Naive thymus-derived CD4-positive, alpha-beta T cell (primary cell): ENCODE data around the gene F7. TPM values are rescaled to one million over a fixed set of nuclear protein-coding genes. Genes with fewer than 3 reads are reported as not detected.

Experiments used
- ATAC-seq: fragments of 150-1000 bp; cut with Tn5 transposase; 2 replicates; pipeline ENCODE4 v1.10.0; 2021; ENCODE audit warnings: mild to moderate bottlenecking, moderate library complexity
- CTCF ChIA-PET: fragments of 350-600 bp; sonication (Branson Sonifier 250); formaldehyde crosslinking; loops from one replicate; lab custom pipeline; 2021; ENCODE audit warnings: antibody characterized with exemption; lab: Charles Lee
- POLR2A ChIA-PET: fragments of 350-600 bp; sonication (Branson Sonifier 250); formaldehyde crosslinking; loops from one replicate; lab custom pipeline; 2021; ENCODE audit warnings: antibody characterized with exemption, inconsistent platforms; lab: Charles Lee
- DNase-seq, 9 donors: peaks; one replicate each; pipeline versions ENCODE4 v3.0.0 to v3.0.0-alpha.2; 2020 to 2022; ENCODE audit warnings: mixed read lengths in 1 of 9
- H3K27ac ChIP-seq: one replicate; pipeline ENCODE4 v1.7.0; 2013; ENCODE audit warnings: mild to moderate bottlenecking, low read depth, low read length, moderate library complexity
- H3K27me3 ChIP-seq, 2 donors: one replicate each; pipeline ENCODE4 v1.7.0; 2013; ENCODE audit warnings: low read length in 2 of 2, mild to moderate bottlenecking in 2 of 2, moderate library complexity in 2 of 2; ENCODE audit not compliant: control insufficient read depth in 2 of 2, insufficient read depth in 2 of 2
- H3K36me3 ChIP-seq, 3 experiments: 1 replicate in 2 of 3; 2 replicates in 1 of 3; pipeline ENCODE4 v1.7.0; 2013; ENCODE audit warnings: low read length in 3 of 3, mild to moderate bottlenecking in 3 of 3, moderate library complexity in 1 of 3; ENCODE audit not compliant: insufficient read depth in 3 of 3, control insufficient read depth in 2 of 3
- H3K4me1 ChIP-seq, 2 donors: one replicate each; pipeline ENCODE4 v1.7.0; 2013; ENCODE audit warnings: low read length in 2 of 2, mild to moderate bottlenecking in 2 of 2, moderate library complexity in 1 of 2; ENCODE audit not compliant: control insufficient read depth in 2 of 2, insufficient read depth in 2 of 2
- H3K4me3 ChIP-seq: 2 replicates; pipeline ENCODE4 v1.7.0; 2013; ENCODE audit warnings: mild to moderate bottlenecking, low read length
- H3K9me3 ChIP-seq, 3 experiments: 1 replicate in 2 of 3; 2 replicates in 1 of 3; pipeline ENCODE4 v1.7.0; 2013; ENCODE audit warnings: low read length in 3 of 3; ENCODE audit not compliant: control insufficient read depth in 2 of 3
- H3K27ac Mint-ChIP-seq, 9 donors: one replicate each; pipeline ENCODE4 v1.8.0; 2020 to 2022; ENCODE audit warnings: mixed read lengths in 9 of 9, mild to moderate bottlenecking in 8 of 9, moderate library complexity in 5 of 9, inconsistent platforms in 2 of 9
- H3K27me3 Mint-ChIP-seq, 5 donors: one replicate each; pipeline ENCODE4 v1.8.0; 2021 to 2022; ENCODE audit warnings: mixed read lengths in 5 of 5, mild to moderate bottlenecking in 1 of 5
- H3K36me3 Mint-ChIP-seq, 5 donors: one replicate each; pipeline ENCODE4 v1.8.0; 2020 to 2022; ENCODE audit warnings: mixed read lengths in 5 of 5, mild to moderate bottlenecking in 3 of 5, inconsistent platforms in 1 of 5
- H3K4me1 Mint-ChIP-seq, 7 donors: one replicate each; pipeline ENCODE4 v1.8.0; 2020 to 2022; ENCODE audit warnings: mixed read lengths in 7 of 7, mild to moderate bottlenecking in 3 of 7, inconsistent platforms in 1 of 7
- H3K4me3 Mint-ChIP-seq, 10 donors: one replicate each; pipeline ENCODE4 v1.8.0; 2020 to 2022; ENCODE audit warnings: mild to moderate bottlenecking in 10 of 10, mixed read lengths in 10 of 10, moderate library complexity in 6 of 10, inconsistent platforms in 2 of 10
- H3K9me3 Mint-ChIP-seq, 11 donors: one replicate each; pipeline ENCODE4 v1.8.0; 2020 to 2022; ENCODE audit warnings: mixed read lengths in 11 of 11, mild to moderate bottlenecking in 4 of 11, inconsistent platforms in 1 of 11, moderate library complexity in 1 of 11
- intact Hi-C, 2 donors: fragments of 100-400 bp; cut with micrococcal nuclease; formaldehyde crosslinking; loops; one replicate each; pipeline ENCODE4 v1.15.1; 2023
- polyA plus RNA-seq, 2 donors: library from polyadenylated mRNA; unstranded; fragments of 300-500 nt; fragmentation: Illumina TruSeq; gene quantifications; one replicate each; pipeline ENCODE4 v1.2.3, GENCODE V29; 2021
- total RNA-seq, 6 experiments: library from RNA in 5 of 6; stranded (reverse) in 5 of 6; gene quantifications; 1 replicate in 5 of 6; 2 replicates in 1 of 6; pipeline ENCODE4 v1.2.3 and lab custom pipeline; 2021 to 2026

Gene F7
- total and polyA plus RNA-seq, 7 experiments from 2014 or later = 0.40 TPM; not detected in 6

DNA sequence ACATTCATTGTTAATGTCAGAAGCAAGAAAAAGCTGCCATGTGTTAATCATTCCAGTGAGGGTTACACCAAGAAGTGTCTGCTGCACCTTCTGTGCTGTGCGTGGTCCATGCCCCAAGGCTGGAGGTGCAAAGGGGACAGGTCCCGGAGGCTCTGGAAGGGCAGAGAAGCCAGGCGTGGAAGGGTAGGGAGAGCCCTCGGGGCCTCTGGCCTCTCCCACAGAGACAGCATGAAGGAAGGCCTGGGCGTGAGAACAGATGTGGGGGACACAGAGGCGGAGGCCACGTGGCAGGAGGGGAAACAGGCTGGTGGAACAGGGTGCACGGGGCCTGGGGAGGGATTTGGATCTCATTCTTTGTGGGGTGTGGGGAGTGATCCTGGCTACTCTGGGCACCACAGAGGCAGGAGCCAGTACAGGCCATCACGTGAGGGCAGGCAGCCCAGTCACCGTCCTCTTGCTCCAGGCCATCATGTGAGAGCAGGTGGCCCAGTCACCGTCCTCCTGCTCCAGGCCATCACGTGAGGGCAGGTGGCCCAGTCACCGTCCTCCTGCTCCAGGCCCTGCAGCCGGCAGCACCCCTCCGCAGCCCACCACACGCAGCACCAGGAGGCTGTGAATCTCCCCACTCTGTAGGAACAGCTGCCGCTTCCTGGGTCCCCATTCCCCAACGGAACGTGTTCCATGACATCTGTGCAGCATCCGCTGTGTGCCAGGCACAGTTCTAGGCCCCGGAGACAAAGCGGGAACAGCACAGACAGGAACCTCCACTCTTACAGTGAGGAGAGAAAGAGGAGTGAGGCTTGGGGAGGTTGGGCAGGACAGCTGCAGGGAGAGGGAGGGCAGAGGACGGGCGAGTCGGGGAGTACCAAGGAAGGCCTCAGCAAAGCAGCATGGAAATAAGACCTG lies 10.2 kb upstream of the F7 start:
- Histone ChIP-seq H3K9me3 (no peaks in the 10 kb centered on the region), H3K27ac (no peak overlapping the region), H3K4me3 (no peak overlapping the region), H3K36me3 (peaks cover 0 to 4% (median 0%) of the 10 kb centered on the region in 3 experiments), H3K4me1 (no peaks in the 10 kb centered on the region), H3K27me3 (no peaks in the 10 kb centered on the region)
- H3K27me3 Mint-ChIP-seq = no peaks in the 10 kb centered on the region
- intact Hi-C loops = no loop called here
- peaks cover 0 to 2% (median 0%) of the 10 kb centered on the region in 7 donors for H3K4me1 Mint-ChIP-seq
- peaks cover 0 to 18% (median 0%) of the 10 kb centered on the region in 5 donors for H3K36me3 Mint-ChIP-seq
- ChIA-PET POLR2A (no interaction called here), CTCF (no interaction called here)
- ATAC-seq (no peak), DNase-seq (no peak)
- H3K27ac Mint-ChIP-seq = no peak overlapping the region
- H3K4me3 Mint-ChIP-seq = no peak overlapping the region
- H3K9me3 Mint-ChIP-seq = no peaks in the 10 kb centered on the region

DNA sequence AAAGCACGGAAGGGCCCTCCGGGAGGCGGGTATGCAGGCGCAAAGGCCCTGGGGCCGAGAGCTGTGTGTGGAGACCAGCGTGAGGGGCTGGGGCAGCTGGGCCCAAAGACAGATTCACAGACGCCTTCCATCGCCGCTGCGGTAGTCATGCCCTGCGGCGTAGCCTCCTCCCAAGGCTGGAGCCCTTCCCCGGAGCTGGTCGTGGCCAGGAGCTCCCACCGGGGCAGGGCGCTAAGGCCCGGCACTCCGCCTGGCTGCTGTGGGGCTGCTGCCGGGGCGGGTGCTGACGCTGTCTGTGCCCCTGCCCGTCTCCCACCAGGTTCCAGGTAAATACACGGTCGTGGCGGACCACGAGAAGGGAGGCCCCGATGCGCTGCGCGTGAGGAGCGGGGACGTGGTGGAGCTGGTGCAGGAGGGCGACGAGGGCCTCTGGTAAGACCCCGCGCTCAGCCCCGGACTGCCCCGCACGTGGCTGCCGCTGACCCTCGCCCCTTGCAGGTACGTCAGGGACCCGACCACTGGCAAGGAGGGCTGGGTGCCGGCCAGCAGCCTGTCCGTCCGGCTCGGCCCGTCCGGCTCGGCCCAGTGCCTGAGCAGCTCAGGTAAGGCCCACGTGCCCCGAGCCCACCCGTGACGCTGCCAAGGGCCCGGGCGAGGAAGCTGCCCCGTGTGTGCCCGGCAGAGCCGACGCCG lies 9.4 kb upstream of the F7 start:
- ChIA-PET POLR2A (no interaction called here), CTCF (no interaction called here)
- intact Hi-C loops = no loop called here
- DNase-seq = no peak
- Mint-ChIP-seq H3K9me3 (no peaks in the 10 kb centered on the region), H3K27me3 (no peaks in the 10 kb centered on the region), H3K4me1 (peaks cover 0 to 2% (median 0%) of the 10 kb centered on the region in 7 donors), H3K27ac (no peak overlapping the region), H3K4me3 (no peak overlapping the region), H3K36me3 (peaks cover 0 to 18% (median 0%) of the 10 kb centered on the region in 5 donors)
- H3K4me1 ChIP-seq = no peaks in the 10 kb centered on the region
- H3K9me3 ChIP-seq = no peaks in the 10 kb centered on the region
- peaks cover 0 to 4% (median 0%) of the 10 kb centered on the region in 3 experiments for H3K36me3 ChIP-seq
- H3K27ac ChIP-seq = no peak overlapping the region
- H3K4me3 ChIP-seq = no peak overlapping the region
- H3K27me3 ChIP-seq = no peaks in the 10 kb centered on the region
- ATAC-seq = no peak

DNA sequence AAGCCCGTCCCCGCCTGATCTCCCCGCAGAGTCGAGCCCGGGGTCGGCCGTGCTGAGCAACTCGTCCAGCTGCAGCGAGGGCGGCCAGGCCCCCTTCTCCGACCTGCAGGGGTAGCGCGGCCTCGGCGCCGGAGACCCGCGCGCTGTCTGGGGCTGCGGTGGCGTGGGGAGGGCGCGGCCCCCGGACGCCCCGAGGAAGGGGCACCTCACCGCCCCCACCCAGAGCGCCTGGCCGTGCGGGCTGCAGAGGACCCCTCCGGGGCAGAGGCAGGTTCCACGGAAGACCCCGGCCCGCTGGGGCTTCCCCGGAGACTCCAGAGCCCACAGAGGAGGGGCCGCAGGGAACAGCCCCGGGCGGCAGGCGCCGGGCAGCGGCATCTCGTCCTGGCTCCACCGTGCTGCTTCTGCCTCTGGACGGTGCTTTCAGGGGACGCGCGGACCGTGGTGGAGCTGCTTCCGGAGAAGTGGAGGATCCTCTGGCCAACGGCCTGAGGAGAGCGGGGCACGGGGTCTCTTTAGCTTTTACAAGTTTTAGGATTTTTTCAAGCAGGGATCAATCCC lies 8.8 kb upstream of the F7 start:
- no peak for ATAC-seq
- H3K4me3 Mint-ChIP-seq = no peak overlapping the region

DNA sequence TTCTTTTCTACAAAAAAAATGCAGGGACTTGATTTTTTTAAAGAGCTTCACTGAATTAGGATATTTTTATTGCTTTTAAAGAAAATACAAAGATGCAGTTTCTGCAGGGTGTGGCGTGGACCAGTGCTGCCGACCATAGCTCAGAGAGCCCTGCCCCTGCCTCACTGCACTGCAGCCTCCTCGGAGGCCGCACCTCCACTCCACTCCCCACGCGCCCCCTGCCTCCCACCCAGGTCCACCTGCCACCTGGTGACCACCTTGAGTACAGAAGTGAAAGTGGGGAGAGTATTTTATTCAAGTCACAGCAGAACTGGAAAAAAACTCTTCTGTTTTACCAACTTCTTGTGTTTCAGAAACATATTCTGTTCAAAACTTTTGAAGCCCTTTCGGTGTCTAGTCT lies 7.9 kb upstream of the F7 start:
- DNase-seq (no peak), ATAC-seq (no peak)
- Mint-ChIP-seq H3K4me1 (peaks cover 0 to 2% (median 0%) of the 10 kb centered on the region in 7 donors), H3K9me3 (no peaks in the 10 kb centered on the region), H3K27ac (no peak overlapping the region), H3K36me3 (peaks cover 0 to 18% (median 0%) of the 10 kb centered on the region in 5 donors), H3K27me3 (no peaks in the 10 kb centered on the region), H3K4me3 (no peak overlapping the region)
- no peak overlapping the region for H3K4me3 ChIP-seq
- POLR2A ChIA-PET = no interaction called here
- H3K4me1 ChIP-seq = no peaks in the 10 kb centered on the region
- no peak overlapping the region for H3K27ac ChIP-seq
- no peaks in the 10 kb centered on the region for H3K9me3 ChIP-seq
- intact Hi-C loops = no loop called here
- CTCF ChIA-PET = no interaction called here
- no peaks in the 10 kb centered on the region for H3K27me3 ChIP-seq
- H3K36me3 ChIP-seq = peaks cover 0 to 4% (median 0%) of the 10 kb centered on the region in 3 experiments

More for the DNA sequence above, 8.8 kb upstream of the F7 start:
- intact Hi-C loops = no loop called here
- Mint-ChIP-seq H3K27ac (no peak overlapping the region), H3K4me1 (peaks cover 0 to 2% (median 0%) of the 10 kb centered on the region in 7 donors), H3K9me3 (no peaks in the 10 kb centered on the region), H3K27me3 (no peaks in the 10 kb centered on the region), H3K36me3 (peaks cover 0 to 18% (median 0%) of the 10 kb centered on the region in 5 donors)
- DNase-seq = no peak
- no peaks in the 10 kb centered on the region for H3K4me1 ChIP-seq
- CTCF ChIA-PET = no interaction called here
- POLR2A ChIA-PET = no interaction called here
- H3K36me3 ChIP-seq = peaks cover 0 to 4% (median 0%) of the 10 kb centered on the region in 3 experiments
- H3K27ac ChIP-seq = no peak overlapping the region
- H3K4me3 ChIP-seq = no peak overlapping the region
- no peaks in the 10 kb centered on the region for H3K27me3 ChIP-seq
- no peaks in the 10 kb centered on the region for H3K9me3 ChIP-seq

DNA sequence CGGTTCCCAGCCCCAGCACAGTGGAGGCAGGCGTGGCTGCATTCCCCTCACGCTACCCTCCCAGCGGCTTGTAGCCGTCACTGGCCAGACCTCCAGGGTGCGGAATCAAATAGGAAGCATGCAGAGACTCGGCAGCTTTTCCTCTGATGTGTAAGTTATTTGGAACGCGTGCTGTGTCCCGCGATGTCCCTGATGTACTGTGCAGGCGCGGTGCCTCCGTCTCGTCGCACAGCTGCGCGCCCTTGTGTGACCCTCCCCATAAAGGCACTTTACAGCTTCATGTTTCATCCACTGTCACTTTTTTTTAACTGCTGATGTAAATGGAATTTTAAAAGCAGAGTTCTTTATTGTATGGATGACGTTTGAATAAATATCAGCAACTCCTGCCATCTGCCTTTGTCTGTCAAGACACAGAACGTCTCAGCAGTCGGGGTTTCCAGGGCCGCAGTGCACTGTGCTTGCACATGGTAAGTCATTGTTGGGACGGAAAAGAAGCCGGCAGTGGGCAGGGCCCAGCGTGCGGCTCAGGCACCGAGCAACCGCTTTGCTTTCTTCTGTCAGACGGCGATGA lies 7.3 kb upstream of the F7 start:
- CTCF ChIA-PET = no interaction called here
- no peak overlapping the region for H3K4me3 Mint-ChIP-seq
- intact Hi-C loops = no loop called here

DNA sequence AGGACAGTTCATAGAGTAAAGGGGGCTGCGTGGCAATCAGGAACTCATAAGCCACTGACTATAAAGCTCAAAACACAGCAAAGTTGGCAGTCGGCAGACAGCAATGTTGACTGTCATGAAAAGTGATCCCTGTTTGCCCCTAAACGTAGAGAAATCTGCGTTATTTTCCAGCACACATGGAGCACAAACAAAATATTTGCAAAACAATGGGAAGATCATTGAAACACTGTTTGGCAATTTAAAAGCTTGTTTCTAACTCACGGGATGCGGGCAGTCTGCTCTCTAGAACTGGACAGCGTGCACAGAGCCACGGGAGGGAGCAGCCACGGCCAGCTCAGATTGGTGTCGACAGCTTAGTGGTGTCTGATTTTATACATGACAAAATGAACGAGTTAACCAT lies 6.4 kb upstream of the F7 start:
- DNase-seq = no peak
- Histone ChIP-seq H3K27me3 (no peaks in the 10 kb centered on the region), H3K27ac (no peak overlapping the region), H3K9me3 (no peaks in the 10 kb centered on the region), H3K4me3 (no peak overlapping the region), H3K4me1 (no peaks in the 10 kb centered on the region), H3K36me3 (peaks cover 0 to 4% (median 0%) of the 10 kb centered on the region in 3 experiments)
- CTCF ChIA-PET = no interaction called here
- no peaks in the 10 kb centered on the region for H3K9me3 Mint-ChIP-seq
- intact Hi-C loops = no loop called here
- H3K27ac Mint-ChIP-seq = no peak overlapping the region
- no peak overlapping the region for H3K4me3 Mint-ChIP-seq
- POLR2A ChIA-PET = no interaction called here
- no peaks in the 10 kb centered on the region for H3K27me3 Mint-ChIP-seq
- ATAC-seq = no peak
- H3K36me3 Mint-ChIP-seq = peaks cover 0 to 18% (median 0%) of the 10 kb centered on the region in 5 donors
- H3K4me1 Mint-ChIP-seq = peaks cover 0 to 6% (median 0%) of the 10 kb centered on the region in 7 donors

More for the DNA sequence above, 7.3 kb upstream of the F7 start:
- Histone ChIP-seq H3K36me3 (peaks cover 0 to 4% (median 0%) of the 10 kb centered on the region in 3 experiments), H3K27me3 (no peaks in the 10 kb centered on the region), H3K27ac (no peak overlapping the region), H3K9me3 (no peaks in the 10 kb centered on the region), H3K4me3 (no peak overlapping the region), H3K4me1 (no peaks in the 10 kb centered on the region)
- Mint-ChIP-seq H3K36me3 (peaks cover 0 to 18% (median 0%) of the 10 kb centered on the region in 5 donors), H3K4me1 (peaks cover 0 to 6% (median 0%) of the 10 kb centered on the region in 7 donors), H3K27me3 (no peaks in the 10 kb centered on the region), H3K9me3 (no peaks in the 10 kb centered on the region), H3K27ac (no peak overlapping the region)
- no peak for ATAC-seq
- no peak for DNase-seq
- POLR2A ChIA-PET = no interaction called here
